Body of pancreas (tissue), 4 donors: ENCODE data around the gene RAPGEF3.

Experiments
- CTCF ChIP-seq, 7 experiments: fragments of 450-650 bp in 4 of 7; fragments of 200-600 bp in 3 of 7; sonication (generic) in 3 of 7; IDR thresholded peaks; one replicate each; pipeline ENCODE4 v1.5.1; 2016 to 2019; ENCODE audit warnings: antibody characterized with exemption in 7 of 7
- POLR2A ChIP-seq, 3 donors: fragments of 450-650 bp; IDR thresholded peaks; one replicate each; pipeline ENCODE4 v1.6.1; 2016; ENCODE audit warnings: antibody characterized with exemption in 3 of 3, mild to moderate bottlenecking in 2 of 3

DNA sequence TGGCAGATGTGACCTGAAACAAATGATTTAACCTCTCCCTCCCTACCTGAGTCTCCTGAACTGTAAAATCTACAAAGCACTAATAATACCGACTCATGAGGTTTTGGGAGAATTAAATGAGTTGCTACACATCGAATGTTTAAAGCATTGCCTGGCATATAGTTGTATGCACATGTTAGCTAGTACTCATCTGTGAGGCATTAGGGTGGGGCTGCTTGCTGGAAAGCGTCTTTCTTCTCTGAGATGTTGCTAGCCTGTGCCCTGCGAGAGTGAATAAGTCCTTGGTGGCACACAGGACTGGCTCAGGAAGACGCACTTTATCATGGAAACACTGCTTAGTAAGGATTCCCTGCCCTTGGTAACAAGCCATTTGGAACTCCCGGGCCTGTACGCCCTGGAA, 6.1 kb downstream of the RAPGEF3 start:
- TF ChIP-seq CTCF (IDR thresholded peaks at IDR 0.05): no peak
- no peak for TF ChIP-seq POLR2A (IDR thresholded peaks at IDR 0.05)
